Measurements from ENCODE around the gene EMC8.

EMC8 gene

GRCh38 chr16:85752511-85753420 is 46.6 kb downstream of the EMC8 start:
- Mint-ChIP-seq H3K9me3 (no peaks in the 10 kb centered on the region), H3K27me3 (peaks cover 25% of the 10 kb centered on the region), H3K4me3 (no peak overlapping the region), H3K36me3 (ENCODE audit: low read depth) (no peaks in the 10 kb centered on the region), H3K4me1 (ENCODE audit: low read depth) (peaks cover 44% of the 10 kb centered on the region), H3K27ac (no peak overlapping the region)

DNA sequence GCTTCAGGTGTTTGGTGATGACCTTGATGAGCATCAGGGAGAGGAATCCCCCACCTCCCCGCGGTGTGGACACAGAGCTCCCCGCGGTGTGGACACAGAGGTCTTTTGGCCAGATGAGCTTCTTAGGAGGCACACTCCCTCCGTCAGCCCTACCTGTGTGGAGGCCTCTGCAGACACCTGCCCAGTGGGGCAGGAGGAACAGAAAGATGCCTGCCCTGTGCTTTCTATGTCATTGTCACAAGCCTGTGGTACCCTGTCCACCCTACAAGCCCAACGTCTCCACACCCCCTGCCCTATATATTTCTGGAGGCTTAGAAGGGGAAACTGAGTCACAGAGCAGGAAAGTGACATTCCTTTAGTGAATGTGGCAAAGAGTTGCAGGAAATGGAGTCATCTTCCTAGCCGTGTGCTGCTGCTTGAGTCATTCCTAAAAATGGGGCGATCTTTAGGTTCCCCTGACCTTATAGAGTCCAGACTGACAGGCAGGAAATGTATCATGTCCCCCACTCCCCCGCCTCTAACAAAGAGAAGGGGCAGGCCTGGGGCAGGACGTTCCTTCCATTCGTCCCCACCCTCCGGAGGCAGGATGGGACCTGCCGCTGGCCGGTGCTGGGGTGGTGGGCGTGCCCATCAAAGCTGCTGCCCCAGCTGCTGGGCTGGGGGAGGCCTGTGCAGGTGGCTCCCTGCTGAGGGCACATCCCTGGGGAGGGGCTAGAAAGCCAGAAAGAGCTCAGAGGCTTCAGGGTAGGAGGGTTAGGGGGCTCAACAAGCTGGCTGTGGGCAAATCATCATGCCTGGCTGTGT is 47.4 kb downstream of the EMC8 start:
- Mint-ChIP-seq H3K36me3 (ENCODE audit: low read depth) (no peaks in the 10 kb centered on the region), H3K9me3 (no peaks in the 10 kb centered on the region), H3K4me1 (ENCODE audit: low read depth) (peaks cover 42% of the 10 kb centered on the region), H3K27ac (no peak overlapping the region), H3K4me3 (no peak overlapping the region), H3K27me3 (peaks cover 25% of the 10 kb centered on the region)

- peaks cover 25% of the 10 kb centered on the region for H3K27me3 Mint-ChIP-seq
- no peak within 1 kb of the TSS for H3K27ac Mint-ChIP-seq
- H3K4me3 Mint-ChIP-seq = peak within 1 kb of the TSS; percentile 80
- no peaks in the 10 kb centered on the region for H3K9me3 Mint-ChIP-seq
- H3K4me1 Mint-ChIP-seq (ENCODE audit: low read depth) = peaks cover 39% of the 10 kb centered on the region
- no peaks in the 10 kb centered on the region for H3K36me3 Mint-ChIP-seq (ENCODE audit: low read depth)
Measured at GRCh38 chr16:85750827-85751697, 48.3 kb downstream of the EMC8 start, which contains the start of gene C16orf74. Gene C16orf74, minus strand, starts transcription at chr16:85751096. Its CDS starts 15,879 bp downstream, at chr16:85735217.

- H3K4me1 Mint-ChIP-seq (ENCODE audit: low read depth) = peaks cover 40% of the 10 kb centered on the region
- H3K27ac Mint-ChIP-seq = no peak overlapping the region
- H3K36me3 Mint-ChIP-seq (ENCODE audit: low read depth) = no peaks in the 10 kb centered on the region
- peaks cover 25% of the 10 kb centered on the region for H3K27me3 Mint-ChIP-seq
- peak overlapping the region; percentile 80 for H3K4me3 Mint-ChIP-seq
- no peaks in the 10 kb centered on the region for H3K9me3 Mint-ChIP-seq
Measured at GRCh38 chr16:85750146-85750826, 49.1 kb downstream of the EMC8 start.

DNA sequence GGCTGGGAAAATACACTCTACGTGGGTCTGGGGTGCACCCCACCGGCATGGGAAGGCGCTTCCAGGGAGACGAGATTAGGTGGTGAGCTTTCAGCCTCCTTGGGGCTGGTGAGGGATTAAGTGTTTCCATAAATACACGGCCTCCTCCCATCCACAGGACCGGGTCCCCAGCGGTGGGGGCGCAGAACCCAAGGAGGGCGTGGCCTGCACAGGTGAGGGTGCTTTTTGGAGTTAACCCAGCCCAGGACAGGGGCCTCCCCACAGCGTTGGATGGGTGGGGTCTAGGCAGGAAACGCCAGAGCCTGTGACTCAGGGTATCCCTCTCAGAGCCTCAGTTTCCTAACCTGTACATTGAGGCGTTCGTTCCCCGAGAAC is 49.6 kb downstream of the EMC8 start:
- Mint-ChIP-seq H3K4me1 (ENCODE audit: low read depth) (peaks cover 40% of the 10 kb centered on the region), H3K27ac (no peak overlapping the region), H3K9me3 (no peaks in the 10 kb centered on the region), H3K27me3 (peaks cover 25% of the 10 kb centered on the region), H3K4me3 (peak overlapping the region; percentile 80), H3K36me3 (ENCODE audit: low read depth) (no peaks in the 10 kb centered on the region)

DNA sequence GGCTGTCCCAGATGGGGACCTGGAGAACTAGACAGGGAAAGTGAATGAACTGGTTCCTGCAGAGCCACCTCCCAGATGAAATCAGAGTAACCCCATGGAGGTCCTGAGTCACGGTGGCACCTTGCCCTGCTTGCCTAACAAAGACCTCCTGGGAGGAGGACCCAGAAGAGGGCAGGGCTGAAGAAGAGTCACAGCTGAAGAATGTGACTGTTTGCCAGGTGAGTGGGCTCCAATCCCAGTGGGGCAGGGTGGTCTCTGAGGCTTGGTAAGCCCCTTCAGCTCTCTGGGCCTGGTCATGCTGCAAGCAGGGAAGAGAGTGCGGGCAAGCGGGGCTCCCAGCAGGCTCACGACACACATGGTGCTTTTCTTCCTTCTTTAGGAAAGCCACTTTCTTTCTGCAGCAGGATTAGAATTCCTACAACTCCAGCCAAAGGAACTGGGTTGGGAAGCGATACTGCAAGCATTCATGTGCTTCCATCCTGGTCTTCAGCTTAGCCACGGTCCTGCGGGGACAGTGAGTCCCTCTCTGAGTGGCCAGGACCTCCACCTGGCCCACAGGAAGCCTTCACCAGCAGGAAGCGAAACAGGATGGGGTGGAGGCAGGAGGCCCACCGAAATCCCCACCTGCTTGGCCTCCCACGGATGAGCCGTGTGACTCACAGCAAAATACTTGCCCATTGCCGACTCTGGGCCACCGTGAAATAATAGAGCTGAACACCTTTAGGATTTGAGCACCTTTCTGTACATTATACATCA is 52.7 kb downstream of the EMC8 start:
- Mint-ChIP-seq H3K4me3 (no peak overlapping the region), H3K36me3 (ENCODE audit: low read depth) (no peaks in the 10 kb centered on the region), H3K27ac (no peak overlapping the region), H3K4me1 (ENCODE audit: low read depth) (peaks cover 27% of the 10 kb centered on the region), H3K9me3 (no peaks in the 10 kb centered on the region), H3K27me3 (peaks cover 9% of the 10 kb centered on the region)

DNA sequence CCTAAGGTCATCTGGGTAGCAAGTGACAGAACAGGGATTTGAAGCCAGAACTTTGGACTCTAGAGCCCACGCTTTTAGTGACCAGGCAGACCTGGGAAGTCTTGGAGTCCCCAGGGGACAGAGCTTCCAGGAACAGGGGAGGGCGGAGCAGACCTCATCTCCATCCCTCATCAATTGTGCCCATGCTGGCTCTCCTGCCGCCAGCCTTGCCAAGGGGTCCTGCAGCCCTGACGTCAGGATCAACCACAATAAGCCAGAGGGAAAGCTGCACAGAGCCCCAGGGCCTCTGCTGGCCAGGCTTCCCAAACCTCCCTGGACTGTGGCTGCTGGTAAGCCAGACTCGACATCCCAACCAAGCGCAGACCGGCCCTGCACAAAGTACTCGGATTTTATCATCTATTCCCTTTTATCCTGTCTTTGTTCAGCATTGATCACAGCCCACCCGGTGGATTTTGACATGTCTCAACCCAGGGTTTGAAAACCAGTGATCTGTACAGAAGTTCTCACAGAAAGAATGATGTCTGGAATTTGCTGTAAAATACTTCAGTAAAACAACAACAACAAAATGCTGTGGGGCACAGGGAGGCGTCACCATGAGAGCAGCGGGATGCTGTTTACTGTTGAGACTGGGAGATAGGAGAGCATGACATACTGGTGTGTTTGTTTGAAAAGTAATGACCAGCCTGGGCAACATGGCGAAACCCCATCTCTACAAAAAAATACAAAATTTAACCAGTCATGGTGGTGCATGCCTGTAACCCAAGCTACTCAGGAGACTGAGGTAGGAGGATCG is 60.2 kb downstream of the EMC8 start:
- Mint-ChIP-seq H3K27ac (no peak overlapping the region), H3K9me3 (no peaks in the 10 kb centered on the region), H3K27me3 (no peaks in the 10 kb centered on the region), H3K4me3 (no peak overlapping the region), H3K36me3 (ENCODE audit: low read depth) (no peaks in the 10 kb centered on the region), H3K4me1 (ENCODE audit: low read depth) (peaks cover 17% of the 10 kb centered on the region)

GRCh38 chr16:85736921-85737320 is 62.4 kb downstream of the EMC8 start:
- Mint-ChIP-seq H3K9me3 (no peaks in the 10 kb centered on the region), H3K4me1 (ENCODE audit: low read depth) (peaks cover 21% of the 10 kb centered on the region), H3K27me3 (no peaks in the 10 kb centered on the region), H3K27ac (no peak overlapping the region), H3K36me3 (ENCODE audit: low read depth) (no peaks in the 10 kb centered on the region), H3K4me3 (no peak overlapping the region)

- H3K4me1 Mint-ChIP-seq (ENCODE audit: low read depth) = peaks cover 21% of the 10 kb centered on the region
- no peaks in the 10 kb centered on the region for H3K36me3 Mint-ChIP-seq (ENCODE audit: low read depth)
- H3K9me3 Mint-ChIP-seq = no peaks in the 10 kb centered on the region
- peak overlapping the region; percentile 19 for H3K27ac Mint-ChIP-seq
- no peak overlapping the region for H3K4me3 Mint-ChIP-seq
- H3K27me3 Mint-ChIP-seq = no peaks in the 10 kb centered on the region
Measured at GRCh38 chr16:85735946-85736345, 63.4 kb downstream of the EMC8 start.

GRCh38 chr16:85735225-85735635 is 64.1 kb downstream of the EMC8 start:
- Mint-ChIP-seq H3K36me3 (ENCODE audit: low read depth) (no peaks in the 10 kb centered on the region), H3K9me3 (no peaks in the 10 kb centered on the region), H3K27me3 (no peaks in the 10 kb centered on the region), H3K4me3 (no peak overlapping the region), H3K4me1 (ENCODE audit: low read depth) (peaks cover 21% of the 10 kb centered on the region), H3K27ac (peak overlapping the region; percentile 31)

GRCh38 chr16:85734311-85735017 is 64.9 kb downstream of the EMC8 start:
- Mint-ChIP-seq H3K4me1 (ENCODE audit: low read depth) (peaks cover 23% of the 10 kb centered on the region), H3K4me3 (no peak overlapping the region), H3K27ac (peak overlapping the region; percentile 31), H3K9me3 (no peaks in the 10 kb centered on the region), H3K27me3 (no peaks in the 10 kb centered on the region), H3K36me3 (ENCODE audit: low read depth) (no peaks in the 10 kb centered on the region)

- no peaks in the 10 kb centered on the region for H3K36me3 Mint-ChIP-seq (ENCODE audit: low read depth)
- H3K4me3 Mint-ChIP-seq = no peak overlapping the region
- no peaks in the 10 kb centered on the region for H3K9me3 Mint-ChIP-seq
- H3K27ac Mint-ChIP-seq = no peak overlapping the region
- H3K4me1 Mint-ChIP-seq (ENCODE audit: low read depth) = peaks cover 24% of the 10 kb centered on the region
- H3K27me3 Mint-ChIP-seq = no peaks in the 10 kb centered on the region
Measured at GRCh38 chr16:85733839-85734170, 65.5 kb downstream of the EMC8 start.

All from stimulated activated naive CD8-positive, alpha-beta T cell treated with anti-CD3 and anti-CD28 coated beads, Interleukin-15, Interleukin-2, amounts not matched to agents 100 ng/mL and 50 ng/mL, for 24 hours (primary cell).